ENCODE results near the gene NLK.

- TF ChIP-seq POLR2A (IDR thresholded peaks at IDR 0.05) (no peak), CTCF (IDR thresholded peaks at IDR 0.05) (no peak), POLR2AphosphoS5 (IDR thresholded peaks at IDR 0.05) (no peak)
These were observed 97.3 kb downstream of the NLK start for GRCh38 chr17:28139822-28140221.

Measured in sigmoid colon (tissue), 4 donors.